NT2/D1 (cell line): ENCODE data around the gene PURA.

Experiments used
- DNase-seq: peaks from one replicate; pipeline ENCODE4 v3.0.0-alpha.2; 2011; ENCODE audit warnings: low read depth, low spot score
- H3K27me3 ChIP-seq: 2 replicates; pipeline ENCODE4 v1.6.0; 2011; ENCODE audit warnings: mild to moderate bottlenecking; ENCODE audit not compliant: insufficient read length, insufficient read depth
- H3K36me3 ChIP-seq: 2 replicates; pipeline ENCODE4 v1.6.1; 2011; ENCODE audit warnings: mild to moderate bottlenecking, low read length, mixed read lengths; ENCODE audit not compliant: insufficient read depth, insufficient read length
- H3K4me1 ChIP-seq: 2 replicates; pipeline ENCODE4 v1.5.1; 2011; ENCODE audit not compliant: insufficient read depth, insufficient read length
- H3K4me3 ChIP-seq: 2 replicates; pipeline ENCODE4 v1.5.1; 2011; ENCODE audit warnings: low read depth; ENCODE audit not compliant: insufficient read length
- H3K9ac ChIP-seq: 2 replicates; pipeline ENCODE4 v1.6.0; 2011; ENCODE audit warnings: low read depth; ENCODE audit not compliant: insufficient read length
- H3K9me3 ChIP-seq: 2 replicates; pipeline ENCODE4 v1.5.1; 2011; ENCODE audit warnings: mild to moderate bottlenecking, low read length; ENCODE audit not compliant: insufficient read depth
- SUZ12 ChIP-seq: IDR thresholded peaks from 2 replicates; pipeline ENCODE4 v1.6.1; 2011; ENCODE audit not compliant: insufficient read length, insufficient read depth; ENCODE audit errors: extremely low read depth
- YY1 ChIP-seq: IDR thresholded peaks from 2 replicates; pipeline ENCODE4 v1.6.1; 2011; ENCODE audit not compliant: insufficient read length, insufficient read depth
- ZNF274 ChIP-seq: IDR thresholded peaks from 2 replicates; pipeline ENCODE4 v1.6.1; 2011; ENCODE audit warnings: mild to moderate bottlenecking, low read depth, low read length

The PURA gene

GRCh38 chr5:140131967-140132409, 18.1 kb downstream of the PURA start:
- H3K9me3 ChIP-seq: no peaks in the 10 kb centered on the region
- H3K4me3 ChIP-seq: no peak overlapping the region
- no peaks in the 10 kb centered on the region for H3K4me1 ChIP-seq
- DNase-seq: no peak
- TF ChIP-seq YY1: no peak
- TF ChIP-seq ZNF274: no peak
- no peak for TF ChIP-seq SUZ12
- H3K9ac ChIP-seq: no peak overlapping the region
- H3K27me3 ChIP-seq: no peaks in the 10 kb centered on the region
- no peaks in the 10 kb centered on the region for H3K36me3 ChIP-seq

GRCh38 chr5:140133514-140134167, 19.7 kb downstream of the PURA start:
- Histone ChIP-seq H3K9ac (no peak overlapping the region), H3K36me3 (no peaks in the 10 kb centered on the region), H3K27me3 (no peaks in the 10 kb centered on the region), H3K4me3 (no peak overlapping the region), H3K4me1 (no peaks in the 10 kb centered on the region), H3K9me3 (no peaks in the 10 kb centered on the region)
- no peak for TF ChIP-seq SUZ12
- no peak for TF ChIP-seq ZNF274
- no peak for TF ChIP-seq YY1
- DNase-seq: no peak

DNA sequence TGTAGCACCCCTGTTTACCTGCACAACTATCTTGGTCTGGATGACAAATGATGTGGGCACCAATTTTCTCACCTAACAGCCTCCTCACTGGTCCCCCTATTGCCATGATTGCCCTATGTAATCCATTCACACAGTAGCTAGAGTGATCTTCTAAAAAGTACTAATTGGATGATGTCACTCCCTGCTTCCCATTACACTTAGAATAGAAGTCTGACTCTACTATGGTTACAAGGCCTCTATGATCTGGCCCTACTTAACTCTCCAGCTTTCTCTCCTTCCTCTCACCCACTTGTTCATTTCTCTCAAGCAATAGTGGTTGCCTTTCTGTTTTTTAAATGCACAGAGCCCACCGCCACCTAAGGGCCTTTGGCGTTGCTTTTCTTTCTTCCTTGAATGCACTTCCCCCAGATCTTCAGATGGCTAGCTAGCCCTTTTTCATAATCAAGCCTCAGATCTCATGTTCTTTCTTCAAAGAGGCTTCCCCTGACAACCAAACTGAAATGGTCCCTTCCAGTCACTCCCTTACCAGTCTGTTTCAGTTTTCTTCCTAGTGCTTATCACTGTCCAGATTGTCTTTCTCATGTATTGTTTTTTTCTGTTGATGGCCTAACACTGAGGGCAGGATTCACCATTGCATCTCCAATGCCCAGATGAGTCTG, 20.5 kb downstream of the PURA start:
- no peaks in the 10 kb centered on the region for H3K9me3 ChIP-seq
- H3K36me3 ChIP-seq: no peaks in the 10 kb centered on the region
- TF ChIP-seq YY1 (no peak), ZNF274 (no peak), SUZ12 (no peak)
- DNase-seq: no peak
- H3K4me1 ChIP-seq: no peaks in the 10 kb centered on the region
- H3K9ac ChIP-seq: no peak overlapping the region
- H3K27me3 ChIP-seq: no peaks in the 10 kb centered on the region
- no peak overlapping the region for H3K4me3 ChIP-seq

DNA sequence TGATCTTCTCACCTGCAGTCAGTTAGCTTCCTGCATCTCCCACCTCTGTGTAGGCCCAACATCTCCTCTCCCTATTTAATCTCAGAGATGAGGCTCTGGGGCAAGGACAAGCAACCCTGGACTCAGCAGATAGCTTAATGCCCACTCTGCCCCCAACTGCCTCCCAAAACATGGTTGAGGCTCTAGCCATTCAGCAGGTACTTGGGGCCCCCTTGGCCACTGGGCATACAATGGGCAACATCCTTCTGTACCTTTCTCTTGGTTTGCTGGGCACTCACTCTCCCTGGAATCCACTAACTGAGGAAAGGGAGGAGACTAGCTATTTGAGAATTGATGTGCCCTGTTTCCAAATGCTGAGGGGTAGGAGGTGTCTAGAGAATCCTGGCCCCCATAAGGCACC, 21.2 kb downstream of the PURA start:
- no peak for TF ChIP-seq YY1
- no peak for TF ChIP-seq ZNF274
- TF ChIP-seq SUZ12: no peak
- DNase-seq: no peak
- Histone ChIP-seq H3K36me3 (no peaks in the 10 kb centered on the region), H3K9me3 (no peaks in the 10 kb centered on the region), H3K9ac (no peak overlapping the region), H3K4me1 (no peaks in the 10 kb centered on the region), H3K27me3 (no peaks in the 10 kb centered on the region), H3K4me3 (no peak overlapping the region)

DNA sequence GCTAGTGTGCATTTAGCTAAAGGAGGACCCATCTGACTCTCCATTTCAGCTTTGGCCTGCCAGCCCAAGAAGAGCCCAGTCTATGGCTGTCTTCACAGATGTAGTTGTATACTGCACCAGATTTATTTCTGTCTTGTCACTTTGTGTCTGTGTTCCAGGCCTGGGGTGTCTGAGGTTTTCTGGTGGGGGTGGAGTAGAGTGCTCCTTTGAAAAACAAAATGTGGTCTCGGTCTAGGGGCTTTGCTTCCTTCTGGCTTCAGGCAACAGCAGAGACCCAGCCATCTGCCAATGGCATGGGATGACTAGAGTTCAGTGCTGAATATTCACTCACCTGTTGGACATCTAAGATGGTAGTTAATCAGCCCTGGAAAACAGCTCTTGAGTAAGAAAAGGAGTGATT, 22.7 kb downstream of the PURA start:
- Histone ChIP-seq H3K9ac (no peak overlapping the region), H3K4me3 (no peak overlapping the region), H3K36me3 (no peaks in the 10 kb centered on the region), H3K4me1 (no peaks in the 10 kb centered on the region), H3K9me3 (no peaks in the 10 kb centered on the region), H3K27me3 (no peaks in the 10 kb centered on the region)
- TF ChIP-seq YY1 (no peak), SUZ12 (no peak), ZNF274 (no peak)
- no peak for DNase-seq

DNA sequence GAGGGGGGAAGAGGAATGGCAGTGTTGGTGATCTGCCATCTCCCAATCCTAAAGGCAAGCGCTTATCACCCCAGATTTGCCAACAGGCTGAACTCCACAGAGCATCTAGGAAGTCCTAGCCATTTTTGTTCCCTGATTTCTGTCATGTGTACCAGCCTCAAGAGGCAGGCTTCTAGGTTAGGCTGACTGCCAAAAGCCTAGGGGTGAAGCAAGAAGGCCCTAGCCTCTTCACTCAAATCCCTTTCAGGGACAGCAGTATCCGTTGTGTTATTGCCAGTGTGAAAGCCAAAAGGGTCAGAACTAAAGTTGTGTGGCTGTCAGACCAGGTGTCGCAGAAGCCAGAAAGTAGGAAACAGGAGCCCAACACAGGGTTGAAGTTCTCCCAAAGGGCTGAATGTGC, 26.5 kb downstream of the PURA start:
- Histone ChIP-seq H3K36me3 (no peaks in the 10 kb centered on the region), H3K9ac (no peak overlapping the region), H3K27me3 (peaks cover 8% of the 10 kb centered on the region), H3K4me1 (peaks cover 6% of the 10 kb centered on the region), H3K9me3 (no peaks in the 10 kb centered on the region), H3K4me3 (no peak overlapping the region)
- no peak for DNase-seq
- TF ChIP-seq YY1: no peak
- no peak for TF ChIP-seq ZNF274
- no peak for TF ChIP-seq SUZ12

DNA sequence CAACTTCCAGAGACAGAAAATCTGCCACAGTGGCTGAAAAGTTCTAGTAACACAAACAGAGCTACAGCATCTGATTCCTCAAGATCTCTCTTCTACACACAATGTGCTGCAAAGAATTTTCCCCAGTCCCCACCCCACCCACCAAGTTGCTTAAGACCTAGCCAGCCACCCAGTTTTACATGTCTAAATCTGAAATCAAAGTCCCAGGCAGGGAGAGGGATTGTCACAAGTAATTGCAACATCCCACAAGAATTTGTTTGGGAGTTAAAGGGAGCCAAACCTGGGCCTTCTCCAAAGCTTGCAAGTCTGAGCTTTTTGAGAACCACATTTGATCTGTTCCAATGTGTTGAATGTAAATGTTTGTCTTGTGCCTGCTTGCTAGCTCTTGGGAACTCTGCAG, 27.3 kb downstream of the PURA start:
- TF ChIP-seq YY1 (no peak), ZNF274 (no peak)
- DNase-seq: no peak
- peaks cover 8% of the 10 kb centered on the region for H3K4me1 ChIP-seq

More for the DNA sequence above, 27.3 kb downstream of the PURA start:
- Histone ChIP-seq H3K36me3 (no peaks in the 10 kb centered on the region), H3K4me3 (no peak overlapping the region), H3K9me3 (no peaks in the 10 kb centered on the region), H3K27me3 (peaks cover 16% of the 10 kb centered on the region), H3K9ac (no peak overlapping the region)
